Astrocyte (in vitro differentiated cells and primary cell): ENCODE results near the gene DYNLRB1. TPM values are rescaled to one million over a fixed set of nuclear protein-coding genes. Genes with fewer than 3 reads are reported as not detected.

Source experiments
- DNase-seq: peaks from one replicate; pipeline ENCODE4 v3.0.0-alpha.2; 2010; ENCODE audit warnings: low read depth
- FAIRE-seq: peaks from 2 replicates; lab custom pipeline; 2011; peaks lifted over from hg19 to GRCh38; lab: Jason Lieb, UNC
- H2AFZ ChIP-seq: 2 replicates; pipeline ENCODE4 v1.6.0; 2012; ENCODE audit warnings: low read depth, low read length, inconsistent platforms
- H3K27ac ChIP-seq: 2 replicates; pipeline ENCODE4 v1.5.1; 2011; ENCODE audit warnings: low read depth, low read length, inconsistent platforms
- H3K27me3 ChIP-seq: 2 replicates; pipeline ENCODE4 v1.6.0; 2011; ENCODE audit warnings: low read length, inconsistent platforms; ENCODE audit not compliant: insufficient read depth
- H3K36me3 ChIP-seq: 2 replicates; pipeline ENCODE4 v1.5.1; 2011; ENCODE audit warnings: low read length, inconsistent platforms; ENCODE audit not compliant: insufficient read depth
- H3K4me1 ChIP-seq: 2 replicates; pipeline ENCODE4 v1.5.1; 2011; ENCODE audit warnings: low read length, inconsistent platforms; ENCODE audit not compliant: insufficient read depth
- H3K4me2 ChIP-seq: 2 replicates; pipeline ENCODE4 v1.6.0; 2012; ENCODE audit warnings: low read length, inconsistent platforms
- H3K4me3 ChIP-seq: 2 replicates; pipeline ENCODE4 v1.5.1; 2011; ENCODE audit warnings: low read depth, mild to moderate bottlenecking, low read length, inconsistent platforms; ENCODE audit not compliant: insufficient read depth
- H3K79me2 ChIP-seq: 2 replicates; pipeline ENCODE4 v1.6.0; 2012; ENCODE audit warnings: mild to moderate bottlenecking, low read length, inconsistent platforms; ENCODE audit not compliant: insufficient read depth
- H3K9ac ChIP-seq: 2 replicates; pipeline ENCODE4 v1.6.0; 2012; ENCODE audit warnings: mild to moderate bottlenecking, low read length, inconsistent platforms
- H3K9me3 ChIP-seq: 2 replicates; pipeline ENCODE4 v1.5.1; 2012; ENCODE audit warnings: low read depth, mild to moderate bottlenecking, low read length, inconsistent platforms; ENCODE audit not compliant: insufficient read depth
- H4K20me1 ChIP-seq: 2 replicates; pipeline ENCODE4 v1.6.0; 2012; ENCODE audit warnings: low read length, inconsistent platforms; ENCODE audit not compliant: insufficient read depth
- H3K27ac Mint-ChIP-seq: one replicate; pipeline ENCODE4 v1.8.0; 2021; ENCODE audit warnings: mild to moderate bottlenecking, mixed read lengths; ENCODE audit not compliant: unreplicated experiment
- H3K27me3 Mint-ChIP-seq: one replicate; pipeline ENCODE4 v1.8.0; 2021; ENCODE audit warnings: low read depth, mixed read lengths; ENCODE audit not compliant: unreplicated experiment
- H3K36me3 Mint-ChIP-seq: one replicate; pipeline ENCODE4 v1.8.0; 2021; ENCODE audit warnings: low read depth, mixed read lengths; ENCODE audit not compliant: unreplicated experiment
- H3K4me1 Mint-ChIP-seq: one replicate; pipeline ENCODE4 v1.8.0; 2021; ENCODE audit warnings: low read depth, mixed read lengths; ENCODE audit not compliant: unreplicated experiment
- H3K4me3 Mint-ChIP-seq: one replicate; pipeline ENCODE4 v1.8.0; 2021; ENCODE audit warnings: mild to moderate bottlenecking, moderate library complexity, mixed read lengths; ENCODE audit not compliant: unreplicated experiment
- H3K9me3 Mint-ChIP-seq: one replicate; pipeline ENCODE4 v1.8.0; 2021; ENCODE audit warnings: mild to moderate bottlenecking, mixed read lengths; ENCODE audit not compliant: unreplicated experiment
- EZH2 ChIP-seq: IDR thresholded peaks from 2 replicates; pipeline ENCODE4 v1.6.1; 2012; ENCODE audit warnings: mild to moderate bottlenecking, low read length, inconsistent platforms; ENCODE audit not compliant: insufficient read depth
- total RNA-seq: library from RNA; stranded (reverse); gene quantifications from 2 replicates; pipeline ENCODE4 v1.2.1, GENCODE V29; 2021
- TF ChIP-seq, protein P1 (sequence below): IDR thresholded peaks from 2 replicates; pipeline ENCODE4 v1.5.1; 2011; ENCODE audit warnings: low read depth, mild to moderate bottlenecking, inconsistent platforms, low read length, moderate library complexity; ENCODE audit not compliant: insufficient read depth

DYNLRB1 gene
- total RNA-seq, 1 donor from 2014 or later = 118 TPM

GRCh38 chr20:34535857-34536256, 19.6 kb downstream of the DYNLRB1 start:
- H3K9me3 Mint-ChIP-seq = no peaks in the 10 kb centered on the region
- H3K79me2 ChIP-seq = peaks cover 20% of the 10 kb centered on the region
- H3K4me3 Mint-ChIP-seq = no peak overlapping the region
- H3K36me3 ChIP-seq = peaks cover 68% of the 10 kb centered on the region
- H3K27ac Mint-ChIP-seq = no peak overlapping the region
- no peaks in the 10 kb centered on the region for H3K27me3 ChIP-seq
- TF ChIP-seq, protein P1, sequence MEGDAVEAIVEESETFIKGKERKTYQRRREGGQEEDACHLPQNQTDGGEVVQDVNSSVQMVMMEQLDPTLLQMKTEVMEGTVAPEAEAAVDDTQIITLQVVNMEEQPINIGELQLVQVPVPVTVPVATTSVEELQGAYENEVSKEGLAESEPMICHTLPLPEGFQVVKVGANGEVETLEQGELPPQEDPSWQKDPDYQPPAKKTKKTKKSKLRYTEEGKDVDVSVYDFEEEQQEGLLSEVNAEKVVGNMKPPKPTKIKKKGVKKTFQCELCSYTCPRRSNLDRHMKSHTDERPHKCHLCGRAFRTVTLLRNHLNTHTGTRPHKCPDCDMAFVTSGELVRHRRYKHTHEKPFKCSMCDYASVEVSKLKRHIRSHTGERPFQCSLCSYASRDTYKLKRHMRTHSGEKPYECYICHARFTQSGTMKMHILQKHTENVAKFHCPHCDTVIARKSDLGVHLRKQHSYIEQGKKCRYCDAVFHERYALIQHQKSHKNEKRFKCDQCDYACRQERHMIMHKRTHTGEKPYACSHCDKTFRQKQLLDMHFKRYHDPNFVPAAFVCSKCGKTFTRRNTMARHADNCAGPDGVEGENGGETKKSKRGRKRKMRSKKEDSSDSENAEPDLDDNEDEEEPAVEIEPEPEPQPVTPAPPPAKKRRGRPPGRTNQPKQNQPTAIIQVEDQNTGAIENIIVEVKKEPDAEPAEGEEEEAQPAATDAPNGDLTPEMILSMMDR = no peak
- no peak for TF ChIP-seq EZH2
- H3K9ac ChIP-seq = no peak overlapping the region
- H4K20me1 ChIP-seq = peaks cover 66% of the 10 kb centered on the region
- no peak for DNase-seq
- H3K4me1 Mint-ChIP-seq = no peaks in the 10 kb centered on the region
- no peaks in the 10 kb centered on the region for H3K27me3 Mint-ChIP-seq
- no peaks in the 10 kb centered on the region for H3K9me3 ChIP-seq
- H3K27ac ChIP-seq = no peak overlapping the region
- H2AFZ ChIP-seq = no peak overlapping the region
- no peak overlapping the region for H3K4me2 ChIP-seq
- H3K36me3 Mint-ChIP-seq = peaks cover 16% of the 10 kb centered on the region
- no peak overlapping the region for H3K4me3 ChIP-seq
- no peaks in the 10 kb centered on the region for H3K4me1 ChIP-seq
- no peak for FAIRE-seq

DNA sequence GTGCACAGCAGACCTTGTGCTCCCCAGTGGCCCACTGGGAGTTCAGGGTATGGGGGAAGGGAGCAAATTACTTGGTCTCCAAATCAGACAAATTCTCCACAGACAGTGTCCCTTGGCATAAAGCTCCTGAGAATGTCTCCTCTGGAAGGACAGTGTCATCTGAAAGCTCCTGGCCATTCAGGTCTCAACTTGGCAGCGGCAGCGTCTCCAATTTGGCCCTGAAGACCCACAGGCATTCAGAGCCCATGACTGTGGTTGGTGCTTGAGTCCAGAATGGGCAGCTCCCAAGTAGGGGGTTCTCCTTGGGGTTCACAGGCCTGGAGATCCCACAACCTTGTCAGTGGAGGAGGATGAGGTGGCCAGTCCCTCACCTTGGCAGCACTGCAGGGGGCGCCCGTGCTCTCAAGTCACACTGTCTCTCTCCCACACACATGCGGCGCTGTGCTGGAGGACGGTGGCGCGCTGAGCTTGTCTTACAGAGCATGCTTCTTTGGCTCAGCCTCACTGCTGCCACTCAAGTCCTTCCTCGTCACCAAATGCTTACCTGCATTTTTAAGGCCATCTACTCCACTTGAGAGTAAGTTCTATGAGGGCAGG, 20.7 kb downstream of the DYNLRB1 start:
- H3K9me3 ChIP-seq = no peaks in the 10 kb centered on the region
- peaks cover 56% of the 10 kb centered on the region for H4K20me1 ChIP-seq
- H3K4me3 ChIP-seq = no peak overlapping the region
- H2AFZ ChIP-seq = no peak overlapping the region
- H3K36me3 Mint-ChIP-seq = peaks cover 22% of the 10 kb centered on the region
- H3K27ac Mint-ChIP-seq = no peak overlapping the region
- no peaks in the 10 kb centered on the region for H3K27me3 ChIP-seq
- TF ChIP-seq, protein P1 = peak; percentile 12
- no peak for TF ChIP-seq EZH2
- H3K27ac ChIP-seq = no peak overlapping the region
- DNase-seq (no peak), FAIRE-seq (no peak)
- H3K9me3 Mint-ChIP-seq = no peaks in the 10 kb centered on the region
- peaks cover 10% of the 10 kb centered on the region for H3K79me2 ChIP-seq
- no peak overlapping the region for H3K4me3 Mint-ChIP-seq
- no peaks in the 10 kb centered on the region for H3K27me3 Mint-ChIP-seq
- H3K4me1 Mint-ChIP-seq = no peaks in the 10 kb centered on the region
- peaks cover 70% of the 10 kb centered on the region for H3K36me3 ChIP-seq
- H3K9ac ChIP-seq = no peak overlapping the region
- H3K4me2 ChIP-seq = no peak overlapping the region
- no peaks in the 10 kb centered on the region for H3K4me1 ChIP-seq

DNA sequence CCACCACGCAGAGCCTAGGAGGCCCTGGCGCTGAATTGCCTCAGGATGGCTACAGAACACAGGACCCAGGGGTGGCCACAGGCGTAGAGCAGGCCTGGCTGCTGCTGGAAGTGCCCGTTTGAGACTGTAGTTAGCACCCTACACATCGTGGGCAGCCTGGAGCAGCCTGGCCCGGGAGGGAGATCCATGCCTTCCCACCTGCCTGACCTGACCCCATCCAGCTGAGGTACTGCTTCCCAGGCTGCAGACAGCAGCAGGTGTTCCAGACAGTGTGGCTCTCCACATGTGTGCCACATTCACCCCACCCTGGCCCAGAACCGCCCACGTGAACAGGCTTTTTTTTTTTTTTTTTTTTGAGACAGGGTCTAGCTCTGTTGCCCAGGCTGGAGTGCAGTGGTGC, 21.4 kb downstream of the DYNLRB1 start:
- peaks cover 22% of the 10 kb centered on the region for H3K36me3 Mint-ChIP-seq
- H3K27me3 Mint-ChIP-seq = no peaks in the 10 kb centered on the region

More for the DNA sequence above, 21.4 kb downstream of the DYNLRB1 start:
- Histone ChIP-seq H3K79me2 (peaks cover 5% of the 10 kb centered on the region), H3K4me3 (no peak overlapping the region), H3K4me2 (no peak overlapping the region), H3K27ac (no peak overlapping the region), H3K9ac (no peak overlapping the region), H2AFZ (no peak overlapping the region), H3K36me3 (peaks cover 69% of the 10 kb centered on the region), H3K4me1 (no peaks in the 10 kb centered on the region), H4K20me1 (peaks cover 48% of the 10 kb centered on the region), H3K9me3 (no peaks in the 10 kb centered on the region), H3K27me3 (no peaks in the 10 kb centered on the region)
- DNase-seq (no peak), FAIRE-seq (no peak)
- Mint-ChIP-seq H3K27ac (no peak overlapping the region), H3K9me3 (no peaks in the 10 kb centered on the region), H3K4me1 (no peaks in the 10 kb centered on the region), H3K4me3 (no peak overlapping the region)
- no peak for TF ChIP-seq EZH2
- TF ChIP-seq, protein P1 = no peak
